K562 (cell line): ENCODE data around the gene TAS1R3. TPM values are rescaled to one million over a fixed set of nuclear protein-coding genes. Genes with fewer than 3 reads are reported as not detected.

Experiments used
- ATF1 ChIP-seq, 2 experiments: fragments of 450-650 bp in 1 of 2; IDR thresholded peaks; 2 replicates each; pipeline ENCODE4 v1.6.1; 2016; ENCODE audit warnings: missing compliant biosample characterization in 1 of 2, missing genetic modification characterization in 1 of 2
- ATF3 ChIP-seq, 2 experiments: fragments of 450-650 bp in 1 of 2; sonication (generic) in 1 of 2; formaldehyde crosslinking in 1 of 2; IDR thresholded peaks in 1 of 2; conservative IDR thresholded peaks in 1 of 2; 2 replicates each; pipeline versions ENCODE4 v1.6.1 to v1.8.1; 2016 to 2023; ENCODE audit warnings: mild to moderate bottlenecking in 2 of 2, moderate library complexity in 2 of 2, inconsistent platforms in 1 of 2, missing genetic modification reagents in 1 of 2
- CBX5 ChIP-seq: IDR thresholded peaks from 2 replicates; pipeline ENCODE4 v1.6.1; 2014; ENCODE audit warnings: low read depth, borderline replicate concordance
- EP400 ChIP-seq: fragments of 450-650 bp; IDR thresholded peaks from 2 replicates; pipeline ENCODE4 v1.6.1; 2017; ENCODE audit warnings: antibody characterized with exemption, mild to moderate bottlenecking, moderate library complexity
- FOXA3 ChIP-seq, 2 experiments: fragments of 450-650 bp in 1 of 2; sonication (generic) in 1 of 2; formaldehyde crosslinking; IDR thresholded peaks in 1 of 2; conservative IDR thresholded peaks in 1 of 2; 2 replicates each; pipeline versions ENCODE4 v1.4.0 to v1.8.0; 2020 to 2022; ENCODE audit warnings: mild to moderate bottlenecking in 2 of 2, missing genetic modification reagents in 1 of 2
- GABPA ChIP-seq: fragments of 200-800 bp; sonication (Bioruptor generic); conservative IDR thresholded peaks from 2 replicates; pipeline ENCODE4 v1.6.1; 2016; ENCODE audit warnings: low read depth, missing genetic modification characterization, missing compliant biosample characterization
- MAFG ChIP-seq: fragments of 450-650 bp; conservative IDR thresholded peaks from 2 replicates; pipeline ENCODE4 v1.6.1; 2016; ENCODE audit warnings: missing genetic modification characterization, missing compliant biosample characterization
- MYC ChIP-seq, 2 experiments: fragments of 250-450 bp in 1 of 2; sonication (Bioruptor Pico) in 1 of 2; IDR thresholded peaks; 2 replicates each; pipeline versions ENCODE4 v1.5.1 to v1.6.1; 2012 to 2021; ENCODE audit warnings: low read depth in 2 of 2, borderline replicate concordance in 1 of 2, improper control_type of control experiment in 1 of 2, low read length in 1 of 2, mild to moderate bottlenecking in 1 of 2, moderate library complexity in 1 of 2
- RAD21 ChIP-seq, 2 experiments: fragments of 250-450 bp in 1 of 2; fragments of 450-650 bp in 1 of 2; sonication (Bioruptor Pico) in 1 of 2; formaldehyde crosslinking in 1 of 2; IDR thresholded peaks in 1 of 2; conservative IDR thresholded peaks in 1 of 2; 2 replicates each; pipeline versions ENCODE4 v1.4.0 to v1.8.0; 2020 to 2022; ENCODE audit warnings: mild to moderate bottlenecking in 2 of 2, moderate library complexity in 1 of 2
- SLC30A9 ChIP-seq: fragments of 250-450 bp; sonication (Bioruptor Pico); IDR thresholded peaks from 2 replicates; pipeline ENCODE4 v1.8.0; 2022; ENCODE audit warnings: mild to moderate bottlenecking, moderate library complexity
- SMARCA5 ChIP-seq: fragments of 450-650 bp; IDR thresholded peaks from 2 replicates; pipeline ENCODE4 v1.6.1; 2016
- SRSF1 ChIP-seq: fragments of 200-400 bp; formaldehyde crosslinking; IDR thresholded peaks from 2 replicates; pipeline ENCODE4 v1.6.1; 2017; ENCODE audit warnings: mild to moderate bottlenecking, low read depth, low read length, moderate library complexity
- TOE1 ChIP-seq, 2 experiments: fragments of 450-650 bp in 1 of 2; sonication (generic) in 1 of 2; formaldehyde crosslinking in 1 of 2; IDR thresholded peaks; 2 replicates each; pipeline versions ENCODE4 v1.7.1 to v1.8.0; 2016 to 2022; ENCODE audit warnings: borderline replicate concordance in 2 of 2, mild to moderate bottlenecking in 2 of 2, antibody characterized with exemption in 1 of 2, inconsistent platforms in 1 of 2, low read depth in 1 of 2, missing genetic modification reagents in 1 of 2, moderate library complexity in 1 of 2
- XRCC4 ChIP-seq: IDR thresholded peaks from one replicate; pipeline ENCODE4 v1.6.1; 2011; ENCODE audit not compliant: insufficient read depth, insufficient read length; ENCODE audit errors: extremely low read depth
- ZNF133 ChIP-seq: fragments of 250-450 bp; sonication (Bioruptor Pico); IDR thresholded peaks from 2 replicates; pipeline ENCODE4 v1.4.0; 2020; ENCODE audit warnings: mild to moderate bottlenecking
- ZNF165 ChIP-seq: fragments of 250-450 bp; sonication (Bioruptor Pico); IDR thresholded peaks from 2 replicates; pipeline ENCODE4 v1.4.0; 2020; ENCODE audit warnings: borderline replicate concordance
- ZNF224 ChIP-seq: sonication (generic); formaldehyde crosslinking; IDR thresholded peaks from 2 replicates; pipeline ENCODE4 v1.8.0; 2022; ENCODE audit warnings: mild to moderate bottlenecking, missing genetic modification reagents
- ZNF274 ChIP-seq: IDR thresholded peaks from 2 replicates; pipeline ENCODE4 v1.6.1; 2011; ENCODE audit warnings: low read depth, mild to moderate bottlenecking, low read length, moderate library complexity, borderline replicate concordance
- ZNF609 ChIP-seq: sonication (generic); formaldehyde crosslinking; IDR thresholded peaks from 2 replicates; pipeline ENCODE4 v1.8.1; 2023; ENCODE audit warnings: missing genetic modification reagents, mild to moderate bottlenecking, borderline replicate concordance
- polyA plus RNA-seq, 8 experiments: library from polyadenylated mRNA; depleted of rRNA in 4 of 8; stranded (reverse) in 5 of 8; unstranded in 3 of 8; fragments of >200 nt; fragmentation: Nextera tagmentation in 2 of 8; fragmentation: Illumina TruSeq in 1 of 8; extraction: Ambion mirVana in 2 of 8; extraction: Trizol in 1 of 8; gene quantifications; 2 replicates each; pipeline versions ENCODE4 v1.2.1 to v1.2.3, GENCODE V29; 2011 to 2014; ENCODE audit warnings: inconsistent platforms in 1 of 8, missing spikeins in 1 of 8
- total RNA-seq, 7 experiments: library from RNA; depleted of rRNA in 6 of 7; stranded (reverse); fragments of >200 nt in 6 of 7; fragmentation: Illumina TruSeq in 2 of 7; extraction: Trizol in 2 of 7; gene quantifications; 2 replicates each; pipeline versions ENCODE4 v1.2.1 to v1.2.3, GENCODE V29; 2011 to 2021; ENCODE audit warnings: low replicate concordance in 1 of 7

TAS1R3 gene
- total and polyA plus RNA-seq, 9 of the 15 experiments (the other 6 are each of a cell fraction or from before 2014, with no cell fraction given): 0.07 to 0.13 TPM; not detected in 7

GRCh38 chr1:1307923-1308755 lies 22.9 kb upstream of the TAS1R3 start, which contains the start of the genes ACAP3 and PUSL1 (continued):
- TF ChIP-seq TOE1 (IDR thresholded peaks at IDR 0.05; ENCODE audit: borderline replicate concordance) (peak; percentile 80; the same call in 1 of the 2 replicates), TOE1 (CRISPR knock-in tag; IDR thresholded peaks at IDR 0.05; ENCODE audit: borderline replicate concordance, low read depth) (peak; percentile 54; the same call in 1 of the 2 replicates), ZNF165 (CRISPR knock-in tag) (no peak), ZNF274 (peak; percentile 10; the same call in 1 of the 2 replicates), SMARCA5 (no peak), SLC30A9 (CRISPR knock-in tag) (peak; percentile 40; the same call in 1 of the 2 replicates), ATF3 (IDR thresholded peaks at IDR 0.05) (peak; percentile 49; the same call in 1 of the 2 replicates), ATF3 (CRISPR knock-in tag; conservative IDR thresholded peaks at IDR 0.05) (peak; percentile 83; the same call in 1 of the 2 replicates), SRSF1 (peak; percentile 70; the same call in 1 of the 2 replicates), FOXA3 (CRISPR knock-in tag; conservative IDR thresholded peaks at IDR 0.05 in 1 of 2, IDR thresholded peaks at IDR 0.05 in 1 of 2) (no peak), ATF1 (CRISPR knock-in tag; IDR thresholded peaks at IDR 0.05) (peak; percentile 53), ATF1 (tag; IDR thresholded peaks at IDR 0.05) (peak; percentile 91), MYC (IDR thresholded peaks at IDR 0.05; ENCODE audit: low read depth, low read length) (peak; percentile 97), MYC (CRISPR knock-in tag; IDR thresholded peaks at IDR 0.05; ENCODE audit: borderline replicate concordance, low read depth) (peak; percentile 91; the same call in 1 of the 2 replicates), XRCC4 (no peak), ZNF609 (CRISPR knock-in tag) (no peak), ZNF133 (CRISPR knock-in tag) (no peak), MAFG (tag) (no peak), ZNF224 (CRISPR knock-in tag) (no peak), GABPA (peak; percentile 90), EP400 (peak; percentile 97), RAD21 (CRISPR knock-in tag; conservative IDR thresholded peaks at IDR 0.05 in 1 of 2, IDR thresholded peaks at IDR 0.05 in 1 of 2) (no peak), CBX5 (no peak)
